H1 (cell line): ENCODE results near the gene CD300C.

Source experiments
- ATF2 ChIP-seq: IDR thresholded peaks from 2 replicates; pipeline ENCODE4 v1.6.1; 2012; ENCODE audit warnings: low read length, inconsistent platforms
- CTCF ChIP-seq, 3 experiments: IDR thresholded peaks; 1 replicate in 2 of 3; 2 replicates in 1 of 3; pipeline versions ENCODE4 v1.5.1 to v1.6.1; 2011; ENCODE audit warnings: low read length in 3 of 3, mild to moderate bottlenecking in 3 of 3, inconsistent platforms in 2 of 3, low read depth in 1 of 3, moderate library complexity in 1 of 3; ENCODE audit not compliant: insufficient read depth in 1 of 3; ENCODE audit errors: control extremely low read depth in 1 of 3
- EGR1 ChIP-seq: IDR thresholded peaks from 2 replicates; pipeline ENCODE4 v1.6.1; 2011; ENCODE audit warnings: low read depth, low read length, borderline replicate concordance
- EZH2 ChIP-seq: fragments of 200-600 bp; sonication (generic); IDR thresholded peaks from 2 replicates; pipeline ENCODE4 v1.7.1; 2012; ENCODE audit warnings: low read depth, mild to moderate bottlenecking, moderate library complexity, low read length, inconsistent platforms; ENCODE audit not compliant: severe bottlenecking
- GABPA ChIP-seq: IDR thresholded peaks from 2 replicates; pipeline ENCODE4 v1.6.1; 2011; ENCODE audit warnings: mild to moderate bottlenecking, low read length, moderate library complexity, borderline replicate concordance; ENCODE audit not compliant: insufficient read depth
- GTF2F1 ChIP-seq: IDR thresholded peaks from 2 replicates; pipeline ENCODE4 v1.6.1; 2012; ENCODE audit warnings: low read depth, low read length, improper control_type of control experiment, borderline replicate concordance
- JUND ChIP-seq: IDR thresholded peaks from 2 replicates; pipeline ENCODE4 v1.6.1; 2011; ENCODE audit warnings: mild to moderate bottlenecking, improper control_type of control experiment, low read length
- POLR2A ChIP-seq, 2 experiments: IDR thresholded peaks; 1 replicate in 1 of 2; 2 replicates in 1 of 2; pipeline ENCODE4 v1.6.1; 2011; ENCODE audit warnings: low read depth in 2 of 2, low read length in 2 of 2, mild to moderate bottlenecking in 2 of 2; ENCODE audit errors: control extremely low read depth in 1 of 2
- TCF12 ChIP-seq: IDR thresholded peaks from 2 replicates; pipeline ENCODE4 v1.6.1; 2011; ENCODE audit warnings: low read depth, mild to moderate bottlenecking, low read length

- TF ChIP-seq CTCF (IDR thresholded peaks at IDR 0.05; ENCODE audit: control extremely low read depth in 1 of 3, insufficient read depth in 1 of 3, low read depth in 1 of 3, low read length in 3 of 3), result no peak
- no peak for TF ChIP-seq EGR1
- no peak for TF ChIP-seq TCF12
- TF ChIP-seq GABPA, result no peak
- TF ChIP-seq ATF2, result no peak
- no peak for TF ChIP-seq POLR2A (IDR thresholded peaks at IDR 0.05; ENCODE audit: control extremely low read depth in 1 of 2, low read depth in 2 of 2, low read length in 2 of 2)
- no peak for TF ChIP-seq EZH2
- no peak for TF ChIP-seq JUND
- no peak for TF ChIP-seq GTF2F1
Observed at GRCh38 chr17:74536890-74537289, 9.0 kb downstream of the CD300C start.
